ENCODE measurements around the gene UGGT1. TPM values are rescaled to one million over a fixed set of nuclear protein-coding genes. Genes with fewer than 3 reads are reported as not detected.

UGGT1 gene
- total RNA-seq, 1 experiment from 2014 or later, result 77.5 TPM

DNA sequence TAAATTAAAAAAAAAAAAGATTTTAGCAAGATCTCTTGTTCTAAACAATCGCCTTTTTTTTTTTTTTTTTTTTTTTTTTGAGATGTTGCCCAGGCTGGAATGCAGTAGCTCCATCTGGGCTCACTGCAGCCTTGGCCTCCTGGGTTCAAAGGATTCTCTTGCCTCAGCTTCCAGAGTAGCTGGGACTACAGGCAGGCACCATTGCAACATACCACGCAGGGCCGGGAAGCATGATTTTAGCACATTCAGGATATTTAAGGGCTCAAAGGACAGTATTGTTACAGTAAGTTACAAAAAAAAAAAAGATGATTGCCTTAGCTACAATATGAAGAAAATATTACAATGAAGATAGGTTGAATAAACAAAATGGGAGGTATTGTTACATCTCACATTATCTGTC is 33.7 kb upstream of the UGGT1 start:
- H3K27ac Mint-ChIP-seq (ENCODE audit: unreplicated experiment), result no peak overlapping the region

DNA sequence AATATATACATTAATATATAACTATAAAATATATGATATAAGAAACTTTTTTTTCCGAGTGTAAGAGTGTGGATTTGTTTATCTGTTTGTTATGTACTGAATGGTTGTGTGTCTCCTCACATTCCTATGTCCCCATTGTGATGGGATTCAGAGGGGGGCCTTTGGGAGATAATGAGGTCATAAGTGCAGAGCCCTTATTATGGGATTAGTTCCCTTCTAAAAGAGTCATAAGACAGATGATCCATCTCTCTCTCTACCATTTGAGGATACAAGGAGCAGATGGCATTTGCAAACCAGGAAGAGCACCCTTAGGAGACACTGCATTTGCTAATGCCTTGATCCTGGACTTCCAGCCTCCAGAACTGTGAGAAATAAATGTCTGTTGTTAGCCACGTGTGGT is 32.9 kb upstream of the UGGT1 start:
- no peak overlapping the region for H3K27ac Mint-ChIP-seq (ENCODE audit: unreplicated experiment)
- no peaks in the 10 kb centered on the region for H3K9me3 Mint-ChIP-seq (ENCODE audit: unreplicated experiment)
- intact Hi-C loops (cut with micrococcal nuclease; ENCODE audit: unreplicated experiment), result no loop called here
- H3K36me3 Mint-ChIP-seq (ENCODE audit: insufficient read depth, unreplicated experiment), result no peaks in the 10 kb centered on the region
- no peaks in the 10 kb centered on the region for H3K4me1 ChIP-seq
- ChIA-PET POLR2A (interaction anchor here (0.6 kb wide), 1 partner anchor 30 kb away, joined by 5 read pairs; the partner anchor contains the start of gene SAP130), CTCF (no interaction called here)
- no peak overlapping the region for H3K4me3 Mint-ChIP-seq (ENCODE audit: unreplicated experiment)
- TF ChIP-seq, protein P1, sequence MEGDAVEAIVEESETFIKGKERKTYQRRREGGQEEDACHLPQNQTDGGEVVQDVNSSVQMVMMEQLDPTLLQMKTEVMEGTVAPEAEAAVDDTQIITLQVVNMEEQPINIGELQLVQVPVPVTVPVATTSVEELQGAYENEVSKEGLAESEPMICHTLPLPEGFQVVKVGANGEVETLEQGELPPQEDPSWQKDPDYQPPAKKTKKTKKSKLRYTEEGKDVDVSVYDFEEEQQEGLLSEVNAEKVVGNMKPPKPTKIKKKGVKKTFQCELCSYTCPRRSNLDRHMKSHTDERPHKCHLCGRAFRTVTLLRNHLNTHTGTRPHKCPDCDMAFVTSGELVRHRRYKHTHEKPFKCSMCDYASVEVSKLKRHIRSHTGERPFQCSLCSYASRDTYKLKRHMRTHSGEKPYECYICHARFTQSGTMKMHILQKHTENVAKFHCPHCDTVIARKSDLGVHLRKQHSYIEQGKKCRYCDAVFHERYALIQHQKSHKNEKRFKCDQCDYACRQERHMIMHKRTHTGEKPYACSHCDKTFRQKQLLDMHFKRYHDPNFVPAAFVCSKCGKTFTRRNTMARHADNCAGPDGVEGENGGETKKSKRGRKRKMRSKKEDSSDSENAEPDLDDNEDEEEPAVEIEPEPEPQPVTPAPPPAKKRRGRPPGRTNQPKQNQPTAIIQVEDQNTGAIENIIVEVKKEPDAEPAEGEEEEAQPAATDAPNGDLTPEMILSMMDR (IDR thresholded peaks at IDR 0.05; ENCODE audit: insufficient read depth in 1 of 2, low read depth in 1 of 2, low read length in 1 of 2, severe bottlenecking in 1 of 2, unreplicated experiment in 1 of 2), result no peak
- DNase-seq, result no peak
- peaks cover under 1% of the 10 kb centered on the region for H3K4me1 Mint-ChIP-seq (ENCODE audit: low read depth, unreplicated experiment)
- H3K27me3 Mint-ChIP-seq (ENCODE audit: insufficient read depth, unreplicated experiment), result peaks cover 8% of the 10 kb centered on the region
- no peaks in the 10 kb centered on the region for H3K36me3 ChIP-seq (ENCODE audit: control insufficient read depth, insufficient read depth, low read length)
- no peaks in the 10 kb centered on the region for H3K27me3 ChIP-seq (replicated peaks; ENCODE audit: control insufficient read depth, insufficient read depth, low read length)
- BruUV-seq (replicated peaks), result no TSS peak
- H3K4me3 ChIP-seq (ENCODE audit: low read depth, low read length), result no peak overlapping the region
- H3K9me3 ChIP-seq, result no peaks in the 10 kb centered on the region

More for the DNA sequence above, 33.7 kb upstream of the UGGT1 start:
- DNase-seq, result no peak
- Histone ChIP-seq H3K4me1 (no peaks in the 10 kb centered on the region), H3K36me3 (ENCODE audit: control insufficient read depth, insufficient read depth, low read length) (no peaks in the 10 kb centered on the region), H3K27me3 (replicated peaks; ENCODE audit: control insufficient read depth, insufficient read depth, low read length) (no peaks in the 10 kb centered on the region), H3K4me3 (ENCODE audit: low read depth, low read length) (no peak overlapping the region), H3K9me3 (no peaks in the 10 kb centered on the region)
- Mint-ChIP-seq H3K9me3 (ENCODE audit: unreplicated experiment) (no peaks in the 10 kb centered on the region), H3K27me3 (ENCODE audit: insufficient read depth, unreplicated experiment) (peaks cover 8% of the 10 kb centered on the region), H3K4me1 (ENCODE audit: low read depth, unreplicated experiment) (no peaks in the 10 kb centered on the region), H3K4me3 (ENCODE audit: unreplicated experiment) (no peak overlapping the region), H3K36me3 (ENCODE audit: insufficient read depth, unreplicated experiment) (no peaks in the 10 kb centered on the region)
- ChIA-PET CTCF (interaction anchor here (0.6 kb wide), 1 partner anchor 111 kb away, joined by 3 read pairs; no protein-coding TSS in a partner anchor), POLR2A (no interaction called here)
- TF ChIP-seq, protein P1 (IDR thresholded peaks at IDR 0.05; ENCODE audit: insufficient read depth in 1 of 2, low read depth in 1 of 2, low read length in 1 of 2, severe bottlenecking in 1 of 2, unreplicated experiment in 1 of 2), result no peak
- intact Hi-C loops (cut with micrococcal nuclease; ENCODE audit: unreplicated experiment), result no loop called here
- no TSS peak for BruUV-seq (replicated peaks)

DNA sequence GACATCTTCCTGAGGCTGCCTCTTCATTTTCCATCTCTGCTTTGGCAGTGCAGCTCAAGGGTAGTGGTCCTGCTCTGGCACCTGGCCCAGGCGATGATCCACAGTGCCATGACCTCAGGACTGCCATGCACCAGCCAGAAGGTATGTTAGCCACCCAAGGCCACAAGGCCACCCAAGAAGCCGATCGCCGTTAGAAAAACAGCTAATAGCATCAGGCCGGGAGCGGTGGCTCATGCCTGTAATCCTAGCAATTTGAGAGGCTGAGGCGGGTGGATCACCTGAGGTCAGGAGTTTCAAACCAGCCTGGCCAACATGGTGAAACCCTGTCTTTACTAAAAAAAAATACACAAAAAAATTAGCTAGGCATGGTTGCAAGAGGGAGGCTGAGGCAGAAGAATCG is 28.4 kb upstream of the UGGT1 start:
- DNase-seq, result no peak
- H3K4me3 ChIP-seq (ENCODE audit: low read depth, low read length), result no peak overlapping the region
- no peaks in the 10 kb centered on the region for H3K9me3 ChIP-seq
- H3K4me1 ChIP-seq, result peaks cover 4% of the 10 kb centered on the region
- BruUV-seq (replicated peaks), result no TSS peak
- Mint-ChIP-seq H3K36me3 (ENCODE audit: insufficient read depth, unreplicated experiment) (no peaks in the 10 kb centered on the region), H3K4me3 (ENCODE audit: unreplicated experiment) (no peak overlapping the region), H3K27ac (ENCODE audit: unreplicated experiment) (no peak overlapping the region), H3K27me3 (ENCODE audit: insufficient read depth, unreplicated experiment) (no peaks in the 10 kb centered on the region), H3K9me3 (ENCODE audit: unreplicated experiment) (no peaks in the 10 kb centered on the region), H3K4me1 (ENCODE audit: low read depth, unreplicated experiment) (peaks cover 9% of the 10 kb centered on the region)
- TF ChIP-seq, protein P1 (IDR thresholded peaks at IDR 0.05; ENCODE audit: insufficient read depth in 1 of 2, low read depth in 1 of 2, low read length in 1 of 2, severe bottlenecking in 1 of 2, unreplicated experiment in 1 of 2), result no peak
- no peaks in the 10 kb centered on the region for H3K36me3 ChIP-seq (ENCODE audit: control insufficient read depth, insufficient read depth, low read length)
- CTCF ChIA-PET, result interaction anchor here (1.9 kb wide), 1 partner anchor 24 kb away, joined by 11 read pairs; no protein-coding TSS in a partner anchor
- intact Hi-C loops (cut with micrococcal nuclease; ENCODE audit: unreplicated experiment), result loop anchor here (2.0 to 10.0 kb wide), 2 partner anchors 28 to 252 kb away; partner anchors contain the start of genes HS6ST1 and UGGT1
- H3K27me3 ChIP-seq (replicated peaks; ENCODE audit: control insufficient read depth, insufficient read depth, low read length), result no peaks in the 10 kb centered on the region
- POLR2A ChIA-PET, result no interaction called here
